Measurements from ENCODE around the gene NOVA2.

DNA sequence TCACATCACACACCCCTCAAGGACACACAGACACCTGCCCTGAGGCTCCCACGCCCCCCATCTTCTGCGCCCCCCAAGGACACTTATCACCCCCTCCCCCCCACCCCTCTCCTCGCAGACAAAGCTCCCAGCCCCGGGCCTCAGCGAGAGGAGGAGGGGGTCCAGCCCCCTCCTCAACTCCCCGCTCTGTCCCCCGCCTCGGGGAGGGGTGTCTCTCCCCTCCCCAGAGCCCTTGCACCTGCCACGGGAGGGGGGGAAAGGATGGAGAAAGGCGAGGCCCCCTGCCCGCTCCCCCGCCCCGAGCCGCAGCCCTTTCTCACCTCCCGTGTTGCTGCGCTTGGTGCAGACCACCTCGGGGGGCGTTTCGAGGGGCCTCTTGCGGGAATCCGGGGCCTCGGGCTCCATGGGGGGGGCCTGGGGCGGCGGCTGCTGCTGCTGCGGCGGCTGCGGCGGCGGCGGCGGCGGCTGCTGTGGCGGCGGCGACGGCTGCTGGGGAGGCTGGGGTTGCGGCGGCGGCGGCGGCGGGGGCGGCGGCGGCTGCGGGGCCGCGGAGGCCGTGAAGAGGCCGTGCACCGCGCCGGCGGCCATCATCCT is 621 bp downstream of the NOVA2 start:
- TF ChIP-seq, protein P1, sequence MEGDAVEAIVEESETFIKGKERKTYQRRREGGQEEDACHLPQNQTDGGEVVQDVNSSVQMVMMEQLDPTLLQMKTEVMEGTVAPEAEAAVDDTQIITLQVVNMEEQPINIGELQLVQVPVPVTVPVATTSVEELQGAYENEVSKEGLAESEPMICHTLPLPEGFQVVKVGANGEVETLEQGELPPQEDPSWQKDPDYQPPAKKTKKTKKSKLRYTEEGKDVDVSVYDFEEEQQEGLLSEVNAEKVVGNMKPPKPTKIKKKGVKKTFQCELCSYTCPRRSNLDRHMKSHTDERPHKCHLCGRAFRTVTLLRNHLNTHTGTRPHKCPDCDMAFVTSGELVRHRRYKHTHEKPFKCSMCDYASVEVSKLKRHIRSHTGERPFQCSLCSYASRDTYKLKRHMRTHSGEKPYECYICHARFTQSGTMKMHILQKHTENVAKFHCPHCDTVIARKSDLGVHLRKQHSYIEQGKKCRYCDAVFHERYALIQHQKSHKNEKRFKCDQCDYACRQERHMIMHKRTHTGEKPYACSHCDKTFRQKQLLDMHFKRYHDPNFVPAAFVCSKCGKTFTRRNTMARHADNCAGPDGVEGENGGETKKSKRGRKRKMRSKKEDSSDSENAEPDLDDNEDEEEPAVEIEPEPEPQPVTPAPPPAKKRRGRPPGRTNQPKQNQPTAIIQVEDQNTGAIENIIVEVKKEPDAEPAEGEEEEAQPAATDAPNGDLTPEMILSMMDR (IDR thresholded peaks at IDR 0.05; ENCODE audit: low read length) = no peak
- TF ChIP-seq EZH2 (IDR thresholded peaks at IDR 0.05; ENCODE audit: borderline replicate concordance, low read length) = no peak

Data from OCI-LY1 (cell line).